Measurements from ENCODE around the gene IGF1R.

The IGF1R gene

GRCh38 chr15:98746375-98747155, 98.2 kb downstream of the IGF1R start:
- DNase-seq (ENCODE audit: low read depth), result no peak

GRCh38 chr15:98751767-98752166, 103.4 kb downstream of the IGF1R start:
- DNase-seq (ENCODE audit: low read depth), result no peak

- no peak for DNase-seq (ENCODE audit: low read depth)
These were observed 105.7 kb downstream of the IGF1R start for GRCh38 chr15:98753726-98754656.

- no peak for DNase-seq (ENCODE audit: low read depth)
These were observed 106.3 kb downstream of the IGF1R start for GRCh38 chr15:98754657-98755022.

- DNase-seq (ENCODE audit: low read depth), result no peak
These were observed 106.8 kb downstream of the IGF1R start for GRCh38 chr15:98755138-98755537.

- DNase-seq (ENCODE audit: low read depth), result no peak
These were observed 107.4 kb downstream of the IGF1R start for GRCh38 chr15:98755781-98756180.

GRCh38 chr15:98758224-98758623, 109.9 kb downstream of the IGF1R start:
- DNase-seq (ENCODE audit: low read depth), result no peak

- no peak for DNase-seq (ENCODE audit: low read depth)
These were observed 110.9 kb downstream of the IGF1R start for GRCh38 chr15:98759277-98759676.

GRCh38 chr15:98760112-98760826, 111.9 kb downstream of the IGF1R start:
- DNase-seq (ENCODE audit: low read depth), result no peak

- no peak for DNase-seq (ENCODE audit: low read depth)
These were observed 112.6 kb downstream of the IGF1R start for GRCh38 chr15:98760975-98761374.

GRCh38 chr15:98763179-98763578, 114.8 kb downstream of the IGF1R start:
- DNase-seq (ENCODE audit: low read depth), result no peak

GRCh38 chr15:98764291-98764690, 116.0 kb downstream of the IGF1R start:
- DNase-seq (ENCODE audit: low read depth), result no peak

GRCh38 chr15:98765610-98766009, 117.3 kb downstream of the IGF1R start:
- DNase-seq (ENCODE audit: low read depth), result no peak

GRCh38 chr15:98767692-98768091, 119.4 kb downstream of the IGF1R start:
- DNase-seq (ENCODE audit: low read depth), result no peak

GRCh38 chr15:98769867-98770266, 121.5 kb downstream of the IGF1R start:
- no peak for DNase-seq (ENCODE audit: low read depth)

- no peak for DNase-seq (ENCODE audit: low read depth)
These were observed 122.6 kb downstream of the IGF1R start for GRCh38 chr15:98770984-98771383.

- no peak for DNase-seq (ENCODE audit: low read depth)
These were observed 123.2 kb downstream of the IGF1R start for GRCh38 chr15:98771541-98771940.

GRCh38 chr15:98772895-98773294, 124.6 kb downstream of the IGF1R start:
- no peak for DNase-seq (ENCODE audit: low read depth)

GRCh38 chr15:98773616-98774015, 125.3 kb downstream of the IGF1R start:
- DNase-seq (ENCODE audit: low read depth), result no peak

- no peak for DNase-seq (ENCODE audit: low read depth)
These were observed 126.6 kb downstream of the IGF1R start for GRCh38 chr15:98774756-98775497.

GRCh38 chr15:98775498-98776230, 127.3 kb downstream of the IGF1R start:
- DNase-seq (ENCODE audit: low read depth), result no peak

Measured in stimulated activated CD8-positive, alpha-beta memory T cell treated with anti-CD3 and anti-CD28 coated beads, Interleukin-12 subunit alpha, Interleukin-12 subunit beta, amount 100 ng/mL, for 1 hour (primary cell).